H1 (cell line): Measurements from ENCODE around the gene GGA2.

Source experiments
- BRCA1 ChIP-seq: IDR thresholded peaks from 2 replicates; pipeline ENCODE4 v1.6.1; 2012; ENCODE audit warnings: low read depth, low read length, improper control_type of control experiment
- CTCF ChIP-seq, 3 experiments: IDR thresholded peaks; 1 replicate in 2 of 3; 2 replicates in 1 of 3; pipeline versions ENCODE4 v1.5.1 to v1.6.1; 2011; ENCODE audit warnings: low read length in 3 of 3, mild to moderate bottlenecking in 3 of 3, inconsistent platforms in 2 of 3, low read depth in 1 of 3, moderate library complexity in 1 of 3; ENCODE audit not compliant: insufficient read depth in 1 of 3; ENCODE audit errors: control extremely low read depth in 1 of 3
- POLR2A ChIP-seq, 2 experiments: IDR thresholded peaks; 1 replicate in 1 of 2; 2 replicates in 1 of 2; pipeline ENCODE4 v1.6.1; 2011; ENCODE audit warnings: low read depth in 2 of 2, low read length in 2 of 2, mild to moderate bottlenecking in 2 of 2; ENCODE audit errors: control extremely low read depth in 1 of 2
- POLR2AphosphoS5 ChIP-seq: IDR thresholded peaks from 2 replicates; pipeline ENCODE4 v1.6.1; 2011; ENCODE audit warnings: low read depth, low read length
- RXRA ChIP-seq: IDR thresholded peaks from 2 replicates; pipeline ENCODE4 v1.6.1; 2011; ENCODE audit warnings: low read depth, mild to moderate bottlenecking, low read length, moderate library complexity; ENCODE audit not compliant: insufficient read depth
- SP1 ChIP-seq: IDR thresholded peaks from 2 replicates; pipeline ENCODE4 v1.6.1; 2011; ENCODE audit warnings: low read depth, low read length
- SRF ChIP-seq: IDR thresholded peaks from 2 replicates; pipeline ENCODE4 v1.6.1; 2011; ENCODE audit warnings: mild to moderate bottlenecking, low read depth, low read length, moderate library complexity

- TF ChIP-seq POLR2AphosphoS5 (no peak), BRCA1 (no peak), CTCF (IDR thresholded peaks at IDR 0.05; ENCODE audit: control extremely low read depth in 1 of 3, insufficient read depth in 1 of 3, low read depth in 1 of 3, low read length in 3 of 3) (no peak), SRF (no peak), POLR2A (IDR thresholded peaks at IDR 0.05; ENCODE audit: control extremely low read depth in 1 of 2, low read depth in 2 of 2, low read length in 2 of 2) (no peak), RXRA (no peak), SP1 (no peak)
These were observed 25.6 kb downstream of the GGA2 start for GRCh38 chr16:23484510-23485256.
